RWPE1 (cell line): ENCODE measurements around the gene TMEM117.

Experiments used
- CTCF ChIA-PET: fragments of 350-600 bp; sonication (Branson Sonifier 250); formaldehyde crosslinking; extraction: SDS; loops from one replicate; lab custom pipeline; 2021; lab: Yijun Ruan, JAX
- POLR2A ChIA-PET: fragments of 400-600 bp; formaldehyde crosslinking; extraction: SDS; loops from one replicate; lab custom pipeline; 2020; ENCODE audit warnings: antibody characterized with exemption; ENCODE audit not compliant: low non-redundant PET; lab: Yijun Ruan, JAX
- DNase-seq: peaks from one replicate; pipeline ENCODE4 v3.0.0; 2012; ENCODE audit warnings: low spot score
- H3K27ac ChIP-seq: fragments of 450-650 bp; 2 replicates; pipeline ENCODE4 v1.5.1; 2017
- CTCF ChIP-seq: fragments of 450-650 bp; conservative IDR thresholded peaks from 2 replicates; pipeline ENCODE4 v1.5.1; 2017; ENCODE audit warnings: low read depth, mild to moderate bottlenecking

The TMEM117 gene

GRCh38 chr12:44058366-44058765 lies 222.5 kb downstream of the TMEM117 start:
- ChIA-PET CTCF (no interaction called here), POLR2A (no interaction called here)
- no peak for TF ChIP-seq CTCF
- DNase-seq: no peak
- H3K27ac ChIP-seq: no peak overlapping the region

DNA sequence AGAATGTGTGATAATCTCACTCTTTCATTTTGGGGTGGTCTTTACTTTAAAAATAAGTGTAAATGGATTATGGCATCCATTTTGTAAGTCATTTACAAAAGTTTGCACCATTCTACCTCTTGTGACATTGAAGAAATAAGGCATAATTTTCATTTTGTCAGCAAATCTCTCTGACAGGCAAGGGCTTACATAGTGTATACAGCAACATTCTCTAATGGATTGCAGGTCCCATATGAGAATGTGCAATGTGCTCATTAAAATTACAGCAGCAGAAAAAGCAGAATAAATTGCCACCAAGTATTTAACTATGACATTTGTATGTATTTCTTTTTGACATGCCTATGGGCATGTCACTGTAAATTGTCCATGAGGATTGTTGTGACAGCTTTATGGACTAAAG lies 223.6 kb downstream of the TMEM117 start:
- no peak overlapping the region for H3K27ac ChIP-seq
- no peak for DNase-seq
- ChIA-PET CTCF (no interaction called here), POLR2A (no interaction called here)
- no peak for TF ChIP-seq CTCF

GRCh38 chr12:44063671-44064070 lies 227.8 kb downstream of the TMEM117 start:
- ChIA-PET CTCF (no interaction called here), POLR2A (no interaction called here)
- no peak for DNase-seq

DNA sequence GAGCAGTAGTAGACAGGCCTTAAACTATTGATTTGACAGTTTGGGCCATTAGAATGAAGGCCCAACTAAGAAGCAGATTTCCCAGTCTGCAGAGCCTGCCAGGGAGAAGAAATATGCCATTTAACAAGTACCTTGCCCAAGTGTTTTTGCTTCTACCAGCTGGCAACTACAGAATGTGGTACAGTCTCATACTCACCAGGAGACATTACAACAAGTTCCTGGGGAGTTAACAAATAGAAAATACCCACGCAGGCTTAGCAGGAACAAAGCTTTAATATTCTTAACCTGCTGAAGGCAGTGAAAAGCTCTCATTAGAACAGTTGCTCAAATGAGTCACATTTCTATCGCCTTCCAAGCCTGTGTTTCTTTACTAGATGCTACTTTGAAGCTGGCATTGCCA lies 241.0 kb downstream of the TMEM117 start:
- ChIA-PET CTCF (no interaction called here), POLR2A (no interaction called here)
- no peak overlapping the region for H3K27ac ChIP-seq
- no peak for DNase-seq
- no peak for TF ChIP-seq CTCF

More at GRCh38 chr12:44063671-44064070, 227.8 kb downstream of the TMEM117 start:
- TF ChIP-seq CTCF: no peak
- no peak overlapping the region for H3K27ac ChIP-seq

- no peak for DNase-seq
- no peak overlapping the region for H3K27ac ChIP-seq
- POLR2A ChIA-PET: no interaction called here
- TF ChIP-seq CTCF: no peak
- CTCF ChIA-PET: no interaction called here
Observed at GRCh38 chr12:44077294-44077693, 241.4 kb downstream of the TMEM117 start.

GRCh38 chr12:44078273-44078672 lies 242.4 kb downstream of the TMEM117 start:
- ChIA-PET CTCF (no interaction called here), POLR2A (no interaction called here)
- DNase-seq: no peak
- H3K27ac ChIP-seq: no peak overlapping the region
- no peak for TF ChIP-seq CTCF

- ChIA-PET POLR2A (no interaction called here), CTCF (interaction anchor here (0.6 kb wide), 1 partner anchor 363 kb away, joined by 3 read pairs; no protein-coding TSS in a partner anchor)
- no peak for TF ChIP-seq CTCF
- H3K27ac ChIP-seq: no peak overlapping the region
- DNase-seq: no peak
Observed at GRCh38 chr12:44088647-44089046, 252.8 kb downstream of the TMEM117 start.
